GM12878 (cell line): ENCODE measurements around the gene NUDT6. TPM values are rescaled to one million over a fixed set of nuclear protein-coding genes. Genes with fewer than 3 reads are reported as not detected.
"Not testable (repeated sequence)": the region's sequence is repeated elsewhere in the genome, so short reads cannot be mapped to it uniquely, and the experiment has no call there.

Experiments
- ATAC-seq: fragments of 200-7000 bp; cut with Tn5 transposase; 3 replicates; pipeline ENCODE4 v1.9.1; 2020; ENCODE audit warnings: mild to moderate bottlenecking, moderate library complexity
- BruUV-seq: library from RNA; stranded (reverse); fragments of 400-500 nt; replicated peaks from 2 replicates; lab custom pipeline; 2021; lab: Mats Ljungman, UMichigan
- CTCF ChIA-PET: fragments of 300-600 bp; sonication (Branson Sonifier 250); formaldehyde crosslinking; extraction: SDS; loops from one replicate; lab custom pipeline; 2021; ENCODE audit warnings: inconsistent platforms; lab: Yijun Ruan, JAX
- POLR2A ChIA-PET: fragments of 350-600 bp; formaldehyde crosslinking; extraction: SDS; loops from one replicate; lab custom pipeline; 2021; ENCODE audit warnings: inconsistent platforms; lab: Charles Lee
- RAD21 ChIA-PET: fragments of 300-600 bp; sonication (Branson Sonifier 250); formaldehyde crosslinking; loops from one replicate; lab custom pipeline; 2023; ENCODE audit warnings: antibody characterized with exemption; ENCODE audit not compliant: unreplicated experiment; lab: Charles Lee
- SMC1A ChIA-PET: fragments of 300-600 bp; sonication (Branson Sonifier 250); formaldehyde crosslinking; loops from one replicate; lab custom pipeline; 2023; ENCODE audit not compliant: unreplicated experiment, uncharacterized antibody; lab: Charles Lee
- DNase-seq: peaks from one replicate; pipeline ENCODE4 v3.0.0-alpha.2; 2011; ENCODE audit warnings: low read depth, low spot score
- FAIRE-seq: peaks from 3 replicates; lab custom pipeline; 2011; peaks lifted over from hg19 to GRCh38; lab: Jason Lieb, UNC
- H2AFZ ChIP-seq: 2 replicates; pipeline ENCODE4 v1.6.0; 2011; ENCODE audit warnings: low read depth, low read length, control low read depth; ENCODE audit not compliant: control insufficient read depth
- H3K27ac ChIP-seq: 2 replicates; pipeline ENCODE4 v1.5.1; 2011; ENCODE audit warnings: control low read depth; ENCODE audit not compliant: control insufficient read depth, insufficient read depth
- H3K27me3 ChIP-seq, 2 experiments: replicated peaks in 1 of 2; 2 replicates each; pipeline versions ENCODE4 v1.6.0 to v1.6.1; 2011; ENCODE audit warnings: low read length in 1 of 2; ENCODE audit not compliant: control insufficient read depth in 2 of 2, insufficient read depth in 2 of 2
- H3K36me3 ChIP-seq, 2 experiments: 2 replicates each; pipeline ENCODE4 v1.5.1; 2011; ENCODE audit warnings: low read length in 1 of 2; ENCODE audit not compliant: control insufficient read depth in 2 of 2, insufficient read depth in 2 of 2
- H3K4me1 ChIP-seq: 2 replicates; pipeline ENCODE4 v1.6.1; 2011; ENCODE audit warnings: mild to moderate bottlenecking, low read length, moderate library complexity, mixed read lengths; ENCODE audit not compliant: control insufficient read depth, insufficient read depth
- H3K4me2 ChIP-seq: 2 replicates; pipeline ENCODE4 v1.6.0; 2011; ENCODE audit warnings: control low read depth; ENCODE audit not compliant: control insufficient read depth, insufficient read depth
- H3K4me3 ChIP-seq: fragments of 200-600 bp; sonication (generic); 2 replicates; pipeline ENCODE4 v1.5.1; 2016
- H3K79me2 ChIP-seq: 2 replicates; pipeline ENCODE4 v1.6.0; 2011; ENCODE audit warnings: low read length; ENCODE audit not compliant: control insufficient read depth, insufficient read depth
- H3K9ac ChIP-seq: 2 replicates; pipeline ENCODE4 v1.8.0; 2011; ENCODE audit warnings: low read length, control low read depth, mixed read lengths; ENCODE audit not compliant: control insufficient read depth, insufficient read depth
- H3K9me3 ChIP-seq: replicated peaks from 3 replicates; pipeline ENCODE4 v1.5.1; 2011; ENCODE audit warnings: mild to moderate bottlenecking, low read length; ENCODE audit not compliant: control insufficient read depth, insufficient read depth
- H4K20me1 ChIP-seq: 2 replicates; pipeline ENCODE4 v1.6.0; 2011; ENCODE audit not compliant: control insufficient read depth, insufficient read depth
- ATF3 ChIP-seq: IDR thresholded peaks from 2 replicates; pipeline ENCODE4 v1.6.1; 2011; ENCODE audit warnings: low read depth, mild to moderate bottlenecking, low read length, moderate library complexity, borderline replicate concordance; ENCODE audit errors: extremely low read depth
- BHLHE40 ChIP-seq, 2 experiments: fragments of 450-650 bp in 1 of 2; IDR thresholded peaks; 2 replicates each; pipeline ENCODE4 v1.6.1; 2011 to 2017; ENCODE audit warnings: low read depth in 2 of 2, borderline replicate concordance in 1 of 2, improper control_type of control experiment in 1 of 2, low read length in 1 of 2, mild to moderate bottlenecking in 1 of 2
- CUX1 ChIP-seq: IDR thresholded peaks from 2 replicates; pipeline ENCODE4 v1.6.1; 2012; ENCODE audit warnings: improper control_type of control experiment, low read depth, low read length; ENCODE audit not compliant: insufficient replicate concordance
- KLF5 ChIP-seq: fragments of 450-650 bp; IDR thresholded peaks from 2 replicates; pipeline ENCODE4 v1.6.1; 2014; ENCODE audit warnings: mild to moderate bottlenecking; ENCODE audit not compliant: partially characterized antibody
- NR2C1 ChIP-seq: fragments of 450-650 bp; IDR thresholded peaks from 2 replicates; pipeline ENCODE4 v1.6.1; 2017; ENCODE audit warnings: antibody characterized with exemption, mild to moderate bottlenecking, moderate library complexity
- RELB ChIP-seq: fragments of 450-650 bp; IDR thresholded peaks from 2 replicates; pipeline ENCODE4 v1.6.1; 2017; ENCODE audit warnings: low read depth, mild to moderate bottlenecking, moderate library complexity
- WRNIP1 ChIP-seq: IDR thresholded peaks from 2 replicates; pipeline ENCODE4 v1.6.1; 2011; ENCODE audit warnings: low read depth, low read length, improper control_type of control experiment, borderline replicate concordance
- WGBS: methylation state at CpG from one replicate; pipeline ENCODE4 v1.1.6; 2016; ENCODE audit warnings: low lambda C conversion rate; ENCODE audit not compliant: insufficient replicate concordance, insufficient coverage; ENCODE audit errors: missing lambda C conversion rate; 5-methylcytosine and 5-hydroxymethylcytosine counted together
- in situ Hi-C: fragments of 300-500 bp; cut with MboI; formaldehyde crosslinking; loops from 9 replicates; pipeline ENCODE4 v1.14.3; 2018; ENCODE audit warnings: mixed read lengths
- intact Hi-C: fragments of 100-400 bp; cut with micrococcal nuclease; formaldehyde crosslinking; loops from one replicate; pipeline ENCODE4 v1.14.2; 2022; ENCODE audit not compliant: unreplicated experiment
- polyA plus RNA-seq, 11 experiments: library from polyadenylated mRNA; depleted of rRNA in 4 of 11; unstranded in 6 of 11; stranded (reverse) in 5 of 11; fragments of >200 nt; fragmentation: Nextera tagmentation in 4 of 11; fragmentation: Illumina TruSeq in 1 of 11; extraction: Ambion mirVana in 4 of 11; extraction: Trizol in 1 of 11; gene quantifications; 1 replicate in 1 of 11; 2 replicates in 10 of 11; pipeline versions ENCODE4 v1.2.1 to v1.2.3, GENCODE V29; 2011 to 2016; ENCODE audit warnings: inconsistent platforms in 2 of 11, missing spikeins in 2 of 11, low read depth in 1 of 11
- total RNA-seq, 4 experiments: library from RNA; depleted of rRNA in 3 of 4; stranded (reverse); fragments of >200 nt in 3 of 4; fragmentation: Illumina TruSeq in 1 of 4; extraction: Trizol in 1 of 4; gene quantifications; 2 replicates each; pipeline versions ENCODE4 v1.2.1 to v1.2.3, GENCODE V29; 2013 to 2021

The NUDT6 gene
- total and polyA plus RNA-seq, 10 of the 15 experiments (the other 5 are each of a cell fraction or from before 2014, with no cell fraction given) = 3.9 to 12.4 (median 6.8) TPM

- Histone ChIP-seq H4K20me1 (no peaks in the 10 kb centered on the region), H2AFZ (no peak overlapping the region), H3K27ac (no peak overlapping the region), H3K79me2 (no peaks in the 10 kb centered on the region), H3K9me3 (no peaks in the 10 kb centered on the region), H3K27me3 (no peaks in the 10 kb centered on the region), H3K4me2 (no peak overlapping the region), H3K4me3 (no peak overlapping the region), H3K9ac (no peak overlapping the region), H3K4me1 (no peaks in the 10 kb centered on the region), H3K36me3 (peaks cover 0 to 9% of the 10 kb centered on the region in 2 experiments; a peak in 2 of 4 replicates)
- ChIA-PET POLR2A (no interaction called here), CTCF (no interaction called here), RAD21 (no interaction called here), SMC1A (interaction anchor here (0.9 kb wide), 1 partner anchor 10 kb away, joined by 3 read pairs; no protein-coding TSS in a partner anchor)
- DNase-seq (no peak), FAIRE-seq (no peak), ATAC-seq (no peak)
- intact Hi-C loops (no loop called here), in situ Hi-C loops (no loop called here)
- TF ChIP-seq BHLHE40 (IDR thresholded peaks at IDR 0.05; ENCODE audit: borderline replicate concordance in 1 of 2, low read depth in 2 of 2, low read length in 1 of 2) (no peak), NR2C1 (no peak), WRNIP1 (no peak), ATF3 (no peak), KLF5 (no peak), RELB (no peak), CUX1 (no peak)
- WGBS = 100% methylated on average over 1 of the region's 1 CpG
- no TSS peak for BruUV-seq
These were observed 23.7 kb upstream of the NUDT6 start for GRCh38 chr4:122946142-122946541.

GRCh38 chr4:122945136-122945535 is 22.7 kb upstream of the NUDT6 start:
- SMC1A ChIA-PET, ATAC-seq, CTCF ChIA-PET, H2AFZ ChIP-seq, H3K4me2 ChIP-seq, intact Hi-C loops, H3K4me1 ChIP-seq, BruUV-seq, FAIRE-seq, H3K4me3 ChIP-seq, POLR2A ChIA-PET, H3K36me3 ChIP-seq, H3K9ac ChIP-seq, H4K20me1 ChIP-seq, H3K79me2 ChIP-seq, H3K27me3 ChIP-seq, in situ Hi-C loops, RAD21 ChIA-PET, H3K9me3 ChIP-seq, H3K27ac ChIP-seq, DNase-seq: not testable (repeated sequence)
- WGBS = 95% methylated on average over 14 of the region's 17 CpGs
